Activated CD4-positive, alpha-beta T cell treated with anti-CD3 and anti-CD28 coated beads, Interleukin-2, amount 10 ng/mL, durations not matched to agents 7 days and 5 days (primary cell): Measurements from ENCODE around the gene CAMK2D. TPM values are rescaled to one million over a fixed set of nuclear protein-coding genes. Genes with fewer than 3 reads are reported as not detected.

Experiments used
- CTCF ChIA-PET: fragments of 350-600 bp; sonication (Branson Sonifier 250); formaldehyde crosslinking; loops from one replicate; lab custom pipeline; 2021; ENCODE audit warnings: antibody characterized with exemption; lab: Charles Lee
- POLR2A ChIA-PET: fragments of 350-600 bp; sonication (Branson Sonifier 250); formaldehyde crosslinking; loops from one replicate; lab custom pipeline; 2021; ENCODE audit warnings: antibody characterized with exemption; lab: Charles Lee
- DNase-seq: peaks from one replicate; pipeline ENCODE4 v3.0.0-alpha.2; 2020
- H3K27ac Mint-ChIP-seq: one replicate; pipeline ENCODE4 v1.8.0; 2021; ENCODE audit warnings: mild to moderate bottlenecking, moderate library complexity, mixed read lengths
- H3K27me3 Mint-ChIP-seq: one replicate; pipeline ENCODE4 v1.8.0; 2021; ENCODE audit warnings: mixed read lengths
- H3K36me3 Mint-ChIP-seq: one replicate; pipeline ENCODE4 v1.8.0; 2021; ENCODE audit warnings: low read depth, mixed read lengths
- H3K4me1 Mint-ChIP-seq: one replicate; pipeline ENCODE4 v1.8.0; 2021; ENCODE audit warnings: mixed read lengths
- H3K4me3 Mint-ChIP-seq: one replicate; pipeline ENCODE4 v1.8.0; 2021; ENCODE audit warnings: mild to moderate bottlenecking, moderate library complexity, mixed read lengths
- H3K9me3 Mint-ChIP-seq: one replicate; pipeline ENCODE4 v1.8.0; 2021; ENCODE audit warnings: mixed read lengths
- total RNA-seq, 2 experiments: library from RNA; stranded (reverse); gene quantifications; one replicate each; pipeline ENCODE4 v1.2.3, GENCODE V29; 2021

Gene CAMK2D
- total RNA-seq, 2 experiments from 2014 or later = 37.8 to 38.5 TPM

- H3K27me3 Mint-ChIP-seq = no peaks in the 10 kb centered on the region
- no peaks in the 10 kb centered on the region for H3K36me3 Mint-ChIP-seq
- no peak overlapping the region for H3K27ac Mint-ChIP-seq
- H3K4me1 Mint-ChIP-seq = peaks cover 8% of the 10 kb centered on the region
- no peak for DNase-seq
- H3K4me3 Mint-ChIP-seq = no peak overlapping the region
- POLR2A ChIA-PET = no interaction called here
- CTCF ChIA-PET = interaction anchor here (1.4 kb wide), 1 partner anchor 13 kb away, joined by 4 read pairs; no protein-coding TSS in a partner anchor
- no peaks in the 10 kb centered on the region for H3K9me3 Mint-ChIP-seq
These were observed 318.7 kb downstream of the CAMK2D start for GRCh38 chr4:113442826-113443225.

DNA sequence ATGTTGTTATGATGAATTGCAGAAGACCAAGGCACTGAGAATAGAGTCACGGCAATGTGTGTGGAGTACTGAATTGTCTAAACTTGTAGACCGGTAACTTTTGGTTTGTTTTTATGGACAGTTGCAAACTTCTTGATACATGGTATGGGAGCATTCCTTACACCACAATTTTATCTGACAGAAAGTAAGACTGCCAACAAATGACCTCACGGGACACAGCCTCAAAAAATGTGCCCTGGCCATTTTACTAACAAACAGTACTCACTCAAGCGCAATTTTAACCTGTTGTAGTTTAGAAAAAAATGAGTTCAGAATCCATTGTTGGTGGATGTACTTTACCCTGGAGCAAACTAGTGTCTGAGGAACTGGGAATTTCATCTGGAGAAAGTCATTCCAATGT lies 321.2 kb downstream of the CAMK2D start:
- Mint-ChIP-seq H3K27ac (no peak overlapping the region), H3K36me3 (no peaks in the 10 kb centered on the region), H3K4me1 (peaks cover 17% of the 10 kb centered on the region), H3K27me3 (no peaks in the 10 kb centered on the region), H3K4me3 (no peak overlapping the region), H3K9me3 (peaks cover 5% of the 10 kb centered on the region)
- no peak for DNase-seq
- ChIA-PET POLR2A (no interaction called here), CTCF (no interaction called here)

DNA sequence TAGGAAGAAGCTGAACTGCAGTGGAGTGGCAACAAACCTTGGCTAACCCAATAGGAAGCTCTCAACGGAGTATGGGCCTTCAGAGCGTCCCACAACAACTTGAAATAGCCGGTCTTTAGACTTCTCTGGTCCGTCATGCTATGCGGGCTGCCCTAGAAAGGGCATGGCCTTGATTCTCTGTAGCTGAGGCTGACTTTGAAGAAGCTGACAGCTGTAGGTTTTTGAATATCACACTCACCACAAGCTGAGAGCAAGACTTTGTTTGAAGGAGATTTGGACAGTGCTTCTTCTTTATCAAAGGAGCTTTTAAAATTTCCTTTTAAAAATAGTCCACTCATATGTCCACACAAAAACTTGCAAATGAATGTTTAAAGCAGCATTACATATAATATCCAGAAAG lies 322.9 kb downstream of the CAMK2D start:
- Mint-ChIP-seq H3K27ac (no peak overlapping the region), H3K9me3 (peaks cover 8% of the 10 kb centered on the region), H3K4me3 (no peak overlapping the region), H3K4me1 (peaks cover 12% of the 10 kb centered on the region), H3K27me3 (no peaks in the 10 kb centered on the region), H3K36me3 (no peaks in the 10 kb centered on the region)
- ChIA-PET POLR2A (no interaction called here), CTCF (no interaction called here)
- no peak for DNase-seq

DNA sequence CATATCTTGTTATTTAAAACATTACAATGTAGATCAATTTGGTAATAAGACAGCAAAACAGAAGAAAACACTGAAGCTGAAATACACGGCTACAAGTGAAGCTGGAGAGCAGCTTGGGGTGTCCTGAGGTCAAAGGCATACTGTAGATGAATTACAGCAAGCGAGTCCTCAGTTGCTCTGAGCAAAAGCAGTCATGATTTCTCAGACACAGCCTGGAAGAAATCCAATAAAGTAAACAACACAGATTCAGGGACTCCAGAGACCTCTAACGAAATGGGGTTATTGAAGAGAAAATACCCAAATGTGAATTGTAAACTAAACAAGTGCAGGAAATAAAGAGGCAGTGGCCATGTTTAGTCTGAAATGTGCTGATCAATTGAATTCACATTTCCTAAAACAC lies 324.4 kb downstream of the CAMK2D start:
- Mint-ChIP-seq H3K36me3 (no peaks in the 10 kb centered on the region), H3K27me3 (no peaks in the 10 kb centered on the region), H3K4me1 (peaks cover 12% of the 10 kb centered on the region), H3K4me3 (no peak overlapping the region), H3K27ac (no peak overlapping the region), H3K9me3 (peaks cover 8% of the 10 kb centered on the region)
- DNase-seq = no peak
- POLR2A ChIA-PET = no interaction called here
- CTCF ChIA-PET = no interaction called here

DNA sequence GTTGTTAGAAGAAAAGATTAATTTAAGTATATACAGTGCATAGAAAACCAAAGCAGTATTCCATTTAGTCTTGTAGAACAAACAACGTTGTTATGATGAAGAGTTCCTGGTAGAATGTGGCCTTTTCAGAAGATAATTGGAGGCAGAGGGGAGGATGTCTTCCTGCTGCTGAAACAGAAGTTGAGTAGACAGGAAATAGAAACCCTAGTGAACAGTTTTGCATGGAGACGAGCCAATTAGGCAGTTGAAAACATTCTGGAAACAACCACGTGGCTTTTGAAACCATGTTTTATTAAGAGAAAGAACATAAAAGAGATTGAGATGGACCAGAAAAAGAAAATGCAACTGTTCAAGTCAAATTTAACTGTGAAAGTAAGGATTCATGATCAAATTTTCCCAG lies 325.2 kb downstream of the CAMK2D start:
- peaks cover 8% of the 10 kb centered on the region for H3K9me3 Mint-ChIP-seq
- H3K4me1 Mint-ChIP-seq = peaks cover 12% of the 10 kb centered on the region
- H3K4me3 Mint-ChIP-seq = no peak overlapping the region
- CTCF ChIA-PET = no interaction called here
- no peaks in the 10 kb centered on the region for H3K27me3 Mint-ChIP-seq
- H3K27ac Mint-ChIP-seq = no peak overlapping the region
- DNase-seq = no peak
- no peaks in the 10 kb centered on the region for H3K36me3 Mint-ChIP-seq
- POLR2A ChIA-PET = no interaction called here

GRCh38 chr4:113435893-113436292 lies 325.6 kb downstream of the CAMK2D start:
- Mint-ChIP-seq H3K4me3 (no peak overlapping the region), H3K4me1 (peaks cover 12% of the 10 kb centered on the region), H3K27me3 (no peaks in the 10 kb centered on the region), H3K36me3 (no peaks in the 10 kb centered on the region), H3K9me3 (peaks cover 8% of the 10 kb centered on the region), H3K27ac (no peak overlapping the region)
- POLR2A ChIA-PET = no interaction called here
- CTCF ChIA-PET = no interaction called here
- DNase-seq = no peak

DNA sequence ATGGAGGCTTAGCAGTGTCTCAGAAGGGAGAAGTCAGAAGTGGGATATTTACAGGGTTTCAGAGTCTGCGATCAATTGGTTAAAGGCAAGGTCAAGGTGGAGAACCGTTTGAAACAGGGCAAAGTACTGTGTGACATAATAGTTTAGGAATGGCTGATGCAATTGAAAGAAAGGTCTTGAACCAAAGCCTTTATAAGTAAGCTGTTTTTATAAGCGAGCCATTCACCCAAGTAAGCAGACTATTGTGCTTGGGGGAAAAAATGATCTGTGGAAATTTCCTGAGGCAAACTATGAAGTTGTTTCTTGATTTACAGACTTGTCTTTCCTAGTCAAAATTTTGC lies 327.3 kb downstream of the CAMK2D start:
- Mint-ChIP-seq H3K36me3 (no peaks in the 10 kb centered on the region), H3K27ac (no peak overlapping the region), H3K4me1 (peaks cover 12% of the 10 kb centered on the region), H3K9me3 (peaks cover 8% of the 10 kb centered on the region), H3K4me3 (no peak overlapping the region), H3K27me3 (no peaks in the 10 kb centered on the region)
- DNase-seq = no peak
- ChIA-PET POLR2A (no interaction called here), CTCF (no interaction called here)

GRCh38 chr4:113433536-113434246 lies 327.8 kb downstream of the CAMK2D start:
- Mint-ChIP-seq H3K27ac (no peak overlapping the region), H3K36me3 (no peaks in the 10 kb centered on the region), H3K4me1 (peaks cover 12% of the 10 kb centered on the region), H3K9me3 (peaks cover 8% of the 10 kb centered on the region), H3K27me3 (no peaks in the 10 kb centered on the region), H3K4me3 (no peak overlapping the region)
- CTCF ChIA-PET = no interaction called here
- POLR2A ChIA-PET = no interaction called here
- DNase-seq = no peak

GRCh38 chr4:113433116-113433515 lies 328.4 kb downstream of the CAMK2D start:
- H3K4me3 Mint-ChIP-seq = no peak overlapping the region
- no peak for DNase-seq
- no peak overlapping the region for H3K27ac Mint-ChIP-seq
- H3K36me3 Mint-ChIP-seq = no peaks in the 10 kb centered on the region
- ChIA-PET POLR2A (no interaction called here), CTCF (no interaction called here)
- peaks cover 12% of the 10 kb centered on the region for H3K4me1 Mint-ChIP-seq
- H3K9me3 Mint-ChIP-seq = peaks cover 8% of the 10 kb centered on the region
- no peaks in the 10 kb centered on the region for H3K27me3 Mint-ChIP-seq

- CTCF ChIA-PET = no interaction called here
- H3K27ac Mint-ChIP-seq = no peak overlapping the region
- no peak overlapping the region for H3K4me3 Mint-ChIP-seq
- DNase-seq = no peak
- no peaks in the 10 kb centered on the region for H3K4me1 Mint-ChIP-seq
- POLR2A ChIA-PET = no interaction called here
- H3K27me3 Mint-ChIP-seq = no peaks in the 10 kb centered on the region
- H3K9me3 Mint-ChIP-seq = peaks cover 4% of the 10 kb centered on the region
- H3K36me3 Mint-ChIP-seq = no peaks in the 10 kb centered on the region
These were observed 337.9 kb downstream of the CAMK2D start for GRCh38 chr4:113423631-113424030.

GRCh38 chr4:113420938-113421337 lies 340.6 kb downstream of the CAMK2D start:
- Mint-ChIP-seq H3K9me3 (peaks cover 9% of the 10 kb centered on the region), H3K36me3 (no peaks in the 10 kb centered on the region), H3K4me3 (no peak overlapping the region), H3K27ac (no peak overlapping the region), H3K27me3 (no peaks in the 10 kb centered on the region), H3K4me1 (no peaks in the 10 kb centered on the region)
- ChIA-PET CTCF (no interaction called here), POLR2A (no interaction called here)
- no peak for DNase-seq

DNA sequence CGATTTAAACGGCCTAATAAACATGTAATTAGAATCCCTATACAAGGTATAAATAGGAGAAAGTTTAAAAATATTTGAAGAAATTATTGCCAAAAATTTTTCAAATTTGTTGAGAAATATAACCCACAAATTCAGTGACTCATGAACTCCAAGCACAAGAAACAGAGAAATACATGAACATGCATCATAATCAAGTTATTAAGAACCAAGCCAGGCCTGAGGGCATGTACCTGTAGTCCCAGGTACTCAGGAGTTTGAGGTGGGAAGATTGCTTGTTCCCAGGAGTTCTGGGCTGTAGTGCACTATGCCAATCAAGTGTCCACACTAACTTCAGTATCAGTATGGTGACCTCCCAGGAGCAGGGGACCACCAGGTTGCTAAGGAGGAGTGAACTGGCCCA lies 341.9 kb downstream of the CAMK2D start:
- ChIA-PET POLR2A (no interaction called here), CTCF (no interaction called here)
- no peaks in the 10 kb centered on the region for H3K4me1 Mint-ChIP-seq
- H3K27me3 Mint-ChIP-seq = no peaks in the 10 kb centered on the region
- no peak overlapping the region for H3K4me3 Mint-ChIP-seq
- H3K36me3 Mint-ChIP-seq = no peaks in the 10 kb centered on the region
- peaks cover 9% of the 10 kb centered on the region for H3K9me3 Mint-ChIP-seq
- DNase-seq = no peak
- no peak overlapping the region for H3K27ac Mint-ChIP-seq

DNA sequence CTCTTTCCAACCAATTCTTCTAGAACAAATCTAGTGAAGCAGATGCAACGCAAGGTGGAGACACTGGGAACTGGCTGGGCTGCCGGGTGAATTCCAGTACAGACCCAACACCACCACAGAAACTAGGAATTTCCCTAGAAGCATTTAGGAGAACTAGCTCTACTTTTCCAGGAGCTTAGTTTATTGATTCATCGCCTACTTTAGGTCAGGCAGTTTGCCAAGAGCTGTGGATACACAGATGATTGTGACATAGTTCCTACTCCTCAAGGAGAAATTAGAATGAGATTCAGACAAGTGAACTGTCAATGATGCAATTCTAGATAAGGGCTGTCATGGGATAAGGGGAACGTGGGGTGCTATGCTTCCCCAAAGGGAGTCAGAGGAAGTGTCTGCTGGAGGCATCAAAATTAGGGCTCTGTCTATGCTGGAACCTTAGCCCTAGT lies 350.0 kb downstream of the CAMK2D start:
- DNase-seq = no peak
- Mint-ChIP-seq H3K27me3 (peaks cover 2% of the 10 kb centered on the region), H3K36me3 (no peaks in the 10 kb centered on the region), H3K27ac (no peak overlapping the region), H3K9me3 (no peaks in the 10 kb centered on the region), H3K4me3 (no peak overlapping the region), H3K4me1 (peaks cover 6% of the 10 kb centered on the region)
- ChIA-PET POLR2A (no interaction called here), CTCF (no interaction called here)

- Mint-ChIP-seq H3K36me3 (no peaks in the 10 kb centered on the region), H3K9me3 (no peaks in the 10 kb centered on the region), H3K27me3 (peaks cover 2% of the 10 kb centered on the region), H3K4me1 (peaks cover 6% of the 10 kb centered on the region), H3K27ac (no peak overlapping the region), H3K4me3 (no peak overlapping the region)
- POLR2A ChIA-PET = no interaction called here
- DNase-seq = no peak
- CTCF ChIA-PET = no interaction called here
These were observed 350.9 kb downstream of the CAMK2D start for GRCh38 chr4:113410686-113411085.
